Measurements from ENCODE around the gene ZNF622. TPM values are rescaled to one million over a fixed set of nuclear protein-coding genes. Genes with fewer than 3 reads are reported as not detected.

Gene ZNF622
- total RNA-seq, 1 donor from 2014 or later, result 24.3 TPM

DNA sequence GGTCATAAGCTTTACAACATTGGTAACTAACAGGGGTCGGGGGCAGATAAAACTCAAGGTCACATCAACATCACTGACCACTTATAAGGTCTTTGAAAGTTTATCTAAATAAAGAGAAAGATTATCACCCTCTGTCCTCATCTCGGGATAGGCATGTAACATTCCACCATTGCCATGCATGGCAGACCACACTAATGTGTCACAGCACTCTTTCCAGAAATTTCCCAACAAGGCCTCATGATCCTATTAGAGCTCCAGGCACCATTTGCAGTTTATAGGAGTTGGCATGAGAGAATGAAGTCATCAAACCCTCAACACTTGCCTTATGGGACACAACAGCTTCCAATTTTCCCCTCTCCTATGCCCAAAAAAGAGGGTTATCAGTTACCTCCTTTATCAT is 31.9 kb upstream of the ZNF622 start:
- H3K4me1 Mint-ChIP-seq (ENCODE audit: unreplicated experiment), result peaks cover 4% of the 10 kb centered on the region
- no peak for DNase-seq (ENCODE audit: extremely low spot score, unreplicated experiment)
- H3K4me3 Mint-ChIP-seq, result no peak overlapping the region
- TF ChIP-seq, protein P1, sequence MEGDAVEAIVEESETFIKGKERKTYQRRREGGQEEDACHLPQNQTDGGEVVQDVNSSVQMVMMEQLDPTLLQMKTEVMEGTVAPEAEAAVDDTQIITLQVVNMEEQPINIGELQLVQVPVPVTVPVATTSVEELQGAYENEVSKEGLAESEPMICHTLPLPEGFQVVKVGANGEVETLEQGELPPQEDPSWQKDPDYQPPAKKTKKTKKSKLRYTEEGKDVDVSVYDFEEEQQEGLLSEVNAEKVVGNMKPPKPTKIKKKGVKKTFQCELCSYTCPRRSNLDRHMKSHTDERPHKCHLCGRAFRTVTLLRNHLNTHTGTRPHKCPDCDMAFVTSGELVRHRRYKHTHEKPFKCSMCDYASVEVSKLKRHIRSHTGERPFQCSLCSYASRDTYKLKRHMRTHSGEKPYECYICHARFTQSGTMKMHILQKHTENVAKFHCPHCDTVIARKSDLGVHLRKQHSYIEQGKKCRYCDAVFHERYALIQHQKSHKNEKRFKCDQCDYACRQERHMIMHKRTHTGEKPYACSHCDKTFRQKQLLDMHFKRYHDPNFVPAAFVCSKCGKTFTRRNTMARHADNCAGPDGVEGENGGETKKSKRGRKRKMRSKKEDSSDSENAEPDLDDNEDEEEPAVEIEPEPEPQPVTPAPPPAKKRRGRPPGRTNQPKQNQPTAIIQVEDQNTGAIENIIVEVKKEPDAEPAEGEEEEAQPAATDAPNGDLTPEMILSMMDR (conservative IDR thresholded peaks at IDR 0.05), result no peak
- H3K27ac Mint-ChIP-seq, result no peak overlapping the region
- H3K9me3 Mint-ChIP-seq, result peaks cover 11% of the 10 kb centered on the region
- H3K36me3 Mint-ChIP-seq, result peaks cover 3% of the 10 kb centered on the region
- H3K27me3 Mint-ChIP-seq, result no peaks in the 10 kb centered on the region

DNA sequence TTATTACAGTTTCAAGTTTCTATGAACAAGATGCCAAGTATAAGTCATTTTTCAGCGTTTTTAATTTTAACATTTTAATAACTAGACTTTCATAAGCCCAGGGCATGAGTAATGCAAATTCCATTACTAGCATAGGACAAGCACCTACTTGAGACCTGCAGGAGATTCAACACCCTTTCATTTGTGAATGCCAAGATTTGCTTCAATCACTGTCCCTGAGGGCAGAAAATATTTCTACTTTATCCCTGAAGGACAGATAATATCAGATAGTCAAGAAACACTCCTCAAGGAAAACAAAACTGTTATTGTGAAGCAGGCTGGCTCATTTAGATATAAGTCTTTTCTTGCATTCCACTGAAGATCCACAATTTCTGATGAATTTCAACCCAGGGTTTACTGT is 27.7 kb upstream of the ZNF622 start:
- H3K36me3 Mint-ChIP-seq, result peaks cover 3% of the 10 kb centered on the region
- no peak for DNase-seq (ENCODE audit: extremely low spot score, unreplicated experiment)
- H3K9me3 Mint-ChIP-seq, result peaks cover 11% of the 10 kb centered on the region
- TF ChIP-seq, protein P1 (conservative IDR thresholded peaks at IDR 0.05), result no peak
- peak overlapping the region; percentile 13 for H3K27ac Mint-ChIP-seq
- no peaks in the 10 kb centered on the region for H3K4me1 Mint-ChIP-seq (ENCODE audit: unreplicated experiment)
- H3K27me3 Mint-ChIP-seq, result no peaks in the 10 kb centered on the region
- H3K4me3 Mint-ChIP-seq, result no peak overlapping the region

DNA sequence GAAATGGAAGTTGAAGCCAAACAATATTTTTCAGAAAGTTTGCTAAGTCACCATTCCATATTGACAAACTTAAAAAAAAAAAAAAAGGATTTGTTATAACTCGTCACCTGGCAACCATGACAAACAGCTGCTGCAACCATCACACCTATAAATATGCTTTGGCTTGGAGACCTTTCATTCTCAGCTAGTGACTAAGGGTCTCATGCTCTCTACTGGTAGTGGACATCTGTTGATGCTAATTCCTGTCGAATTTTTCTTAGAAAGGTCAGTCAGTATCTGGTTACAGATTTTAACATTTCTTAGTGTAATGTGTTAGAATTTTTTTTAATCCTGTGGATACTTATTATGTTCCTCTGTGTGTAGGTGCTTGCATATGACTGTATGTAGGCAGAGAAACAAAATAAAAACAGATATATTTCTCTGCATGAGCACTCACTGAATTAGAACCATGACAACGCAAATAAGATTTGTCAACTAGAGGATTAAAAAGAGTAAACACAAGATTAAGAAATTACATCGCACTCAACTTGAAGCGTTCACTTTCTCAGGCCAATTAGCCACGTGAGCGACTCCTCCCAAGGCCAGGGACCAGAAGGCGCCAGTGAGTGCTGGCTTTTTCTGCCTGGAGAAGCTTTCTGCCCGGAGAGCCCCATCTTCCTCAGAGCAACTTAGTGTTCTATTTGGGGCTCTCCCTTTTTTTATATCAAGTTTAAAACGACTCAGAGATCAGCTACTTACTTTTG is 27.0 kb upstream of the ZNF622 start:
- TF ChIP-seq, protein P1 (conservative IDR thresholded peaks at IDR 0.05), result no peak
- Mint-ChIP-seq H3K27me3 (no peaks in the 10 kb centered on the region), H3K36me3 (peaks cover under 1% of the 10 kb centered on the region), H3K4me3 (no peak overlapping the region), H3K4me1 (ENCODE audit: unreplicated experiment) (no peaks in the 10 kb centered on the region), H3K9me3 (peaks cover 7% of the 10 kb centered on the region), H3K27ac (peak overlapping the region; percentile 13)
- no peak for DNase-seq (ENCODE audit: extremely low spot score, unreplicated experiment)

DNA sequence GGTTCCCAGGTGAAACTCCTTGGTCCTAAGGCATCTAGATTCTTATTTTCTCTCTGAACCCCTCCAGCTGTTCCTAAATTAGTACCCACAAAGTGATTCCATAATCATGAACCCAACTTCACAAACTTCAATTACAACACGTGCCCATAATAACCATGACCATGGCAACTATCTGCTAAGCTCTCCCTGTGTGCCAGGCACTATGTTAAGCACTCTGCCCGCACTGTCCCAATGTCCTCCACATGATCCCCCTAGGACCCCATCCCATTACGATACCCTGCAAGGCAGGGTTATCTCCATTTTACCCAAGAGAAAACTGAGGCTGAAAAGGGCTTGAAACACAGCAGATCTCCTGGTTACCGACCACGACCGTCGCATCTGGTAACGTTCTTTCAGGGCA is 25.3 kb upstream of the ZNF622 start:
- no peaks in the 10 kb centered on the region for H3K27me3 Mint-ChIP-seq
- no peaks in the 10 kb centered on the region for H3K4me1 Mint-ChIP-seq (ENCODE audit: unreplicated experiment)
- H3K36me3 Mint-ChIP-seq, result no peaks in the 10 kb centered on the region
- TF ChIP-seq, protein P1 (conservative IDR thresholded peaks at IDR 0.05), result no peak
- H3K4me3 Mint-ChIP-seq, result no peak overlapping the region
- peaks cover 7% of the 10 kb centered on the region for H3K9me3 Mint-ChIP-seq
- no peak for DNase-seq (ENCODE audit: extremely low spot score, unreplicated experiment)
- H3K27ac Mint-ChIP-seq, result peak overlapping the region; percentile 32

DNA sequence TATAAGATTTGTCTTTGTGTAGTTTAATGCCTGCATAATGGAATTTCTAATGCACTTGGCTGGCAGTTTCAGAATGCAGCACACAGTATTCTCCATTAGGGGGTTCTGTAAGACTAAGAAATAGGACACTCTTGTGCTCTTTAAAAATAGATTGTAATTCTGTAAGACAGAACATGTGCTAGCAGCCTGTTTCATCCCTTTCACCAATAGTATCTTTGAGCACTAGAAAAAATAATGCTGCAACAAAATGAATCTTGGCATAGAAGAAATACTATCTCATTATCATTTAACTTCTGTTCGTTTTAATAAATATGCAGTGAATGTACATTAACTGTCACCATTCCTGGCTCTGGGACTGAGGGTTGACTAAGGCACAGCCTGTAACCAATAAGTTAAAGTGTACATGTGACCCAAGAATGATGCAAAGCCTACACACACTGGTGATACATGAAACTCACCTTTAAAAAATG is 23.8 kb upstream of the ZNF622 start:
- Mint-ChIP-seq H3K9me3 (no peaks in the 10 kb centered on the region), H3K4me3 (no peak overlapping the region), H3K27ac (no peak overlapping the region), H3K4me1 (ENCODE audit: unreplicated experiment) (no peaks in the 10 kb centered on the region), H3K36me3 (no peaks in the 10 kb centered on the region), H3K27me3 (no peaks in the 10 kb centered on the region)
- TF ChIP-seq, protein P1 (conservative IDR thresholded peaks at IDR 0.05), result peak; percentile 83
- DNase-seq (ENCODE audit: extremely low spot score, unreplicated experiment), result no peak

Data from type B pancreatic cell (in vitro differentiated cells).